GM19099 (cell line): ENCODE results near the gene HPS4.

Experiments
- POLR2A ChIP-seq: IDR thresholded peaks from 3 replicates; pipeline ENCODE4 v1.6.1; 2011; ENCODE audit warnings: low read depth; ENCODE audit not compliant: insufficient read length; ENCODE audit errors: extremely low read depth

Gene HPS4

DNA sequence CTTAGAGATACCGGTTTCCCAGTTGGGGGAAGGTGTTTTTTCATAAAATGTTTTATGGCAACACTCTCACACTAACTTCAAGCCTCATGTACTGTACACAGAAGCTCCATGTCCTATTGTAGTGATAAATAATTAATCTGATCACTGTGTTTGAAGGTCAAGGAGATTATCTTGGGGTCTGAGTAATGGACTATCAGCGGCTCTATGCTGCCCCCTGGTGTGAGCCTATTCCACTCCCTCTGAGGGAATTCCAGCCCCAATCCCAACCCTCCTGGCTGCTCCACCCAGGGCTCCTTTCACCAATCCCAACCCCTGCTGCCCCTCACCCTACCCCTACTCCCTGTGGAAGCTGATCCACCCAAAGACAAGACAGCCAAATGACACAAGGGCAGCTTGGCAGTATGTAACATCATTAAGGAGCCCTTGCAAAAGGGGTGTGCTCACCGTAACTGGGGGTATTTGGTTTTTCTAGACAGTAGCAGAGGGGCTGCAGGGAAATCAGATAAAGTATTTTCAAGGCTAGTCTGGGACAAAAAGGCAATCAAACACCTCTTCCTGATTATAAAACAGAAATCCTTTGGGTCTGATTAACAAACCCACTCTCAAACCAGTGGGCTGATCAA, 22.3 kb downstream of the HPS4 start:
- no peak for TF ChIP-seq POLR2A

DNA sequence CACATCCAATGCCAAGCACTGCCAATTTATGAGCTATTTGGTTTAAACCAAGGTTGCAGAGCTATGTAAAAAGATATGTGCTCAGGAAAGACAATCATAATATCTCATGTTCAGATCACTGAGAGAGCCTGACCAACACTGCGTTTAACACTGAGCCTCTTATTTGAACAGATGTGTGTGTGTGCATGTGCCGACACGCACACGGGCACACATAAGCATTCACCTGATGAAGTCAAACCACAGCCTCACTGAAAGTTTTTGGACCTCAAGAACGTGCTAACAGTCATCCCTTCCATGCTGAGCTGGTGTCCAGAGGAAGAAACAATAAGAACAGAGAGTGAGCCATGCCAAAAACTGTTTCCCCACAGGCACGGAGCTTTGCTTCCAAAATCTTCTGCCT, 23.4 kb downstream of the HPS4 start:
- TF ChIP-seq POLR2A: no peak

- no peak for TF ChIP-seq POLR2A
Observed at GRCh38 chr22:26457661-26458272, 25.8 kb downstream of the HPS4 start.

DNA sequence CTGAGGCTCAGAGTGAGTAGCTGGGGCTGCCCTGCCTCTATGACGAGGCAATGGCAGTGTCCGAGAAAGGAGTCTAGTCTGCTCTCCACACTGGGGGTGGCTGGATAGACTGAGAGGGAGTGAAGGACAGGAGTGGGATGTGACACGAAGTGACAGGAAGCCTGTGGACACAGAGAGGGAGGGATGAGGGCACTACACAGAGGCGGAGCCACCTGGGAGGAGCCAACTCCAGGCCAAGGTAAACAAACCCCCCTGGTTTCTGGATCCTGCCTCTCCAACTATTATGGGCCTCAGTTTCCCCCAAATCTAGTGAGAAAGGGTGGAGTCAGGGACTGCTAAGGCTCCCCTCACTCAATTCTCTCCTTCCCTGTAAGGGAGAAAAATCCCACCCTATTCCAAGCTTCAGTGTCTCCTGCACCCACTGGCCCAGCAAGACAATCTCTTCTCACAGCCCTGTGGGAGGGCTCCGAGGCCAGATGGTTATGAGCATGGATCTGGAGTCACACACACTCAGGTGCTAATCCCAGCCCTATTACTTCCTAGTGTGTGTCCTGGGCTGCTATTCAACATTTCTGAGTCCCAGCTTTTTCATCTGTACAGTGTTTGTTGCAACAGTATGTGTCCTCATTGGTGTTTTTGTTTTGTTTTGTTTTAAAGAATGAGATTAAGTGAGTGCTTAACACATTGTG, 29.6 kb downstream of the HPS4 start:
- TF ChIP-seq POLR2A: no peak

- no peak for TF ChIP-seq POLR2A
Observed at GRCh38 chr22:26453216-26453615, 30.4 kb downstream of the HPS4 start.

GRCh38 chr22:26452236-26453016, 31.2 kb downstream of the HPS4 start:
- no peak for TF ChIP-seq POLR2A

GRCh38 chr22:26450453-26451185, 33.0 kb downstream of the HPS4 start:
- TF ChIP-seq POLR2A: no peak

DNA sequence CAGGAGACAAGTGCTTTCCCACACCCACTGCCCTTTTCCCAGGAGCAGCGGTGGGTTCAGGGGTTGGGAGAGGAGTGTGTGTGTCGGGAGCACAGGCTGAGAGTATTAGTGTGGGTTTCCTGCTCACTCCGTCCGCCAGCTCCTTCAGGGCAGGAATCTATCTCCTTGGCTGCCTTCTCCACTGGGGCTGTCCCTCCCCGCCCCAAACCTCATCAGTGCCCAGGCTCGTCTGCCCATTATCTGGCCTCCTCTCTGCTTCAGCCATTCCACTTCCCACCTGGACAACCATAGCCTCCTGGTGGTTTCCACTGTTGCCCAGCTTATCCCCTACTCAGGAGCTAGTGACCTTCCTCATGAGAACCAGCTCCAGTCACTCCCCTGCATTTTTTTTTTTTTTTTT, 34.6 kb downstream of the HPS4 start:
- TF ChIP-seq POLR2A: no peak

DNA sequence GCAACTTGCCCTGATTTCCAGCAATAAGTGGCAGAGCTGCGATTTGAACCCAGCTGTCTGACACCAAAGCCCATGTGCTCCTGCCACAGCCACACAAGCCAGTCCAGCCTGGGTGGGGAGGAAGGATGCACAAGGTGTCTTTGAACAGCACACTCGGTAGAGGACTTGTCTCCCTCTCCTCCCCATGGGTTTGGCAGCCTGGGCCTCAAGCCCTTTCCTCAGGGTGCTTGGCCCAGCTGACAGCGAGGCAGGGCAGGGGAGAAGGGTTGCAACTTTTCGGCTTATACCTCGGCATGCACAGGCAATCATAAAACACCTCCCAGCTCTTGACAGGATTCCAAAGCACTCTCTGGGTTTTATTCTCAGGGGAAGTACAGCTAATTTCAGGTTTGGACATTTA, 35.2 kb downstream of the HPS4 start:
- TF ChIP-seq POLR2A: no peak

- TF ChIP-seq POLR2A: no peak
Observed at GRCh38 chr22:26447584-26448329, 35.8 kb downstream of the HPS4 start.

GRCh38 chr22:26446808-26447515, 36.6 kb downstream of the HPS4 start:
- no peak for TF ChIP-seq POLR2A

DNA sequence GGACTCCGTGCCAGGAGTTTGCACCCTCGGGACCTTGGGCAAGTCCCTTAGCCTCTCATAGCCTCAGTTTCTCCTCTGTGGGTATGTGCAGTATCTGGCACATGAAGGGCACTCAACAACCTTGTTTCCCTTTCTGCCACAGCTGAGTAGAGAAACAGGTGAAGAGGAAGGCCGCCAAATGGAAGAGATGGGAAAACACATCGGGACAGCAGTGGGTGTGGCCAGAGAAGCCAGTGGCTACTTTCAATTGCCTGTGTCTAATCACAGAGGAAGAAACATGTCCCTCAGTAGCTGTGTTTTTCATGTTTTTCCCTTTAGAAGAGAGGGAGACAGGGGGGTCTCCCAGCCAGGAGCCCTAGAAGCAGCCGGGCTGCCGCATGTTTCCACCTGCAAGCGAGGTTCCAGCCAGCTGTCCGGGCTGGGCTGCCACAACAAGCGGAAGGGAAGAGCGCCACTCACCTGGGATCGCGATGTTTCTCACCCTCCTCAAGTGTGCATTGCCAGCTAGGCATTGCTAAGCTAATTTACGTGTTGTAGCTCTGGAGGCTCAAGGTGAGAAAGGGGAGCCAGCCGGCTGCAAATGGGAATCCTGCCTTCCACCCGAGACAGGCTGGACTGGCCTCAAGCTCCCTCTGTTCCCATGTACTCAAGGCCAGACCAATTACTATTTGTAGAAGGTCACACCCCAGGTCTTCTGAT, 37.9 kb downstream of the HPS4 start:
- no peak for TF ChIP-seq POLR2A

DNA sequence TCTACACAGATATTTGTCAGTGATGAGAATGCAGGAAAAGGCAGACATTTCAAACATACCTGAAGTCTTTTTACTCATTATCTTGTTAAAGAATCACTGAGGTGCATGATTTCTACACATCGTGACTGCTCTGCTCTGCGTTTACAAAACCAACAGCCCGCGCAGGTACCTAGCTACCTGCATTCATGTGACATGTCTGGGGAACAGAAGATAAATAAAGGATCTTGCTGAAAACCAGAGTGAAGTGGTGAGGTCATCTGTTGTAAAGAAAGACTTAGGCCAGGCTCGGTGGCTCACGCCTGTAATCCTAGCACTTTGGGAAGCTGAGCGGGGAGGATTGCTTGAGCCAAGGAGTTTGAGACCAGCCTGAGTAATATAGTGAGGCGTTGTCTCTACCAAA, 38.8 kb downstream of the HPS4 start:
- no peak for TF ChIP-seq POLR2A

- no peak for TF ChIP-seq POLR2A
Observed at GRCh38 chr22:26443901-26444690, 39.5 kb downstream of the HPS4 start.
